ENCODE data around the gene RFPL3. TPM values are rescaled to one million over a fixed set of nuclear protein-coding genes. Genes with fewer than 3 reads are reported as not detected.
"Not testable (repeated sequence)": the region's sequence is repeated elsewhere in the genome, so short reads cannot be mapped to it uniquely, and the experiment has no call there.

The RFPL3 gene
- polyA plus RNA-seq, 1 donor from 2014 or later = not detected

GRCh38 chr22:32343941-32344340, 13.7 kb upstream of the RFPL3 start:
- H3F3A ChIP-seq (ENCODE audit: insufficient read depth, low read length, poor library complexity, severe bottlenecking) = no peaks in the 10 kb centered on the region
- no peak overlapping the region for H3K4me2 ChIP-seq (ENCODE audit: low read length)
- no peak overlapping the region for H3K27ac ChIP-seq (ENCODE audit: low read length)
- no peaks in the 10 kb centered on the region for H3K36me3 ChIP-seq (ENCODE audit: insufficient read depth, low read length)
- H3K9ac ChIP-seq (ENCODE audit: low read length) = no peak overlapping the region
- no peak overlapping the region for H2AFZ ChIP-seq (ENCODE audit: low read depth, low read length)
- no peaks in the 10 kb centered on the region for H3K79me2 ChIP-seq (replicated peaks; ENCODE audit: insufficient read depth, low read length)
- H4K20me1 ChIP-seq (ENCODE audit: insufficient read depth) = no peaks in the 10 kb centered on the region
- H3K4me3 ChIP-seq (ENCODE audit: low read length) = no peak overlapping the region
- H3K27me3 ChIP-seq (ENCODE audit: insufficient read depth, low read depth, low read length) = no peaks in the 10 kb centered on the region
- no peak for TF ChIP-seq EP300 (conservative IDR thresholded peaks at IDR 0.05; ENCODE audit: poor library complexity, severe bottlenecking)
- TF ChIP-seq TAF1 (IDR thresholded peaks at IDR 0.05; ENCODE audit: low read depth) = no peak
- no peak for TF ChIP-seq RAD21 (conservative IDR thresholded peaks at IDR 0.05)
- TF ChIP-seq REST (IDR thresholded peaks at IDR 0.05; ENCODE audit: borderline replicate concordance) = no peak
- no peak for TF ChIP-seq POLR2AphosphoS5 (IDR thresholded peaks at IDR 0.05)
- no peak for TF ChIP-seq CTCF (IDR thresholded peaks at IDR 0.05; ENCODE audit: poor library complexity, severe bottlenecking)
- TF ChIP-seq EZH2 (IDR thresholded peaks at IDR 0.05; ENCODE audit: borderline replicate concordance, insufficient read depth, low read length, poor library complexity, severe bottlenecking) = no peak
- no peak for TF ChIP-seq MXI1 (conservative IDR thresholded peaks at IDR 0.05; ENCODE audit: poor library complexity, severe bottlenecking)
- no peak for TF ChIP-seq SMC3 (conservative IDR thresholded peaks at IDR 0.05; ENCODE audit: poor library complexity)
- H3K9me2 ChIP-seq (ENCODE audit: insufficient read depth, low read length) = no peaks in the 10 kb centered on the region
- no peaks in the 10 kb centered on the region for H3K9me3 ChIP-seq (ENCODE audit: low read length)

- Histone ChIP-seq H4K20me1 (ENCODE audit: insufficient read depth) (no peaks in the 10 kb centered on the region), H3K9me3 (ENCODE audit: low read length) (no peaks in the 10 kb centered on the region), H3K4me3 (ENCODE audit: low read length) (no peak overlapping the region), H3K27ac (ENCODE audit: low read length) (no peak overlapping the region), H3K4me2 (ENCODE audit: low read length) (no peak overlapping the region), H3K9me2 (ENCODE audit: insufficient read depth, low read length) (no peaks in the 10 kb centered on the region), H3K27me3 (ENCODE audit: insufficient read depth, low read depth, low read length) (no peaks in the 10 kb centered on the region), H2AFZ (ENCODE audit: low read depth, low read length) (no peak overlapping the region), H3K79me2 (replicated peaks; ENCODE audit: insufficient read depth, low read length) (no peaks in the 10 kb centered on the region), H3F3A (ENCODE audit: insufficient read depth, low read length, poor library complexity, severe bottlenecking) (no peaks in the 10 kb centered on the region), H3K36me3 (ENCODE audit: insufficient read depth, low read length) (no peaks in the 10 kb centered on the region), H3K9ac (ENCODE audit: low read length) (no peak overlapping the region)
- no peak for TF ChIP-seq RAD21 (conservative IDR thresholded peaks at IDR 0.05)
- no peak for TF ChIP-seq TAF1 (IDR thresholded peaks at IDR 0.05; ENCODE audit: low read depth)
- TF ChIP-seq REST (IDR thresholded peaks at IDR 0.05; ENCODE audit: borderline replicate concordance) = no peak
- no peak for TF ChIP-seq EZH2 (IDR thresholded peaks at IDR 0.05; ENCODE audit: borderline replicate concordance, insufficient read depth, low read length, poor library complexity, severe bottlenecking)
- TF ChIP-seq SMC3 (conservative IDR thresholded peaks at IDR 0.05; ENCODE audit: poor library complexity) = no peak
- no peak for TF ChIP-seq CTCF (IDR thresholded peaks at IDR 0.05; ENCODE audit: poor library complexity, severe bottlenecking)
- no peak for TF ChIP-seq POLR2AphosphoS5 (IDR thresholded peaks at IDR 0.05)
- no peak for TF ChIP-seq EP300 (conservative IDR thresholded peaks at IDR 0.05; ENCODE audit: poor library complexity, severe bottlenecking)
- TF ChIP-seq MXI1 (conservative IDR thresholded peaks at IDR 0.05; ENCODE audit: poor library complexity, severe bottlenecking) = no peak
Observed at GRCh38 chr22:32348031-32348611, 9.5 kb upstream of the RFPL3 start.

GRCh38 chr22:32351875-32352274, 5.8 kb upstream of the RFPL3 start:
- not testable (repeated sequence) for H3K9me3 ChIP-seq (ENCODE audit: low read length); H3K4me3 ChIP-seq (ENCODE audit: low read length); H3K79me2 ChIP-seq (replicated peaks; ENCODE audit: insufficient read depth, low read length); H4K20me1 ChIP-seq (ENCODE audit: insufficient read depth); H3K9me2 ChIP-seq (ENCODE audit: insufficient read depth, low read length); H3F3A ChIP-seq (ENCODE audit: insufficient read depth, low read length, poor library complexity, severe bottlenecking); H3K27me3 ChIP-seq (ENCODE audit: insufficient read depth, low read depth, low read length); H3K36me3 ChIP-seq (ENCODE audit: insufficient read depth, low read length); H3K9ac ChIP-seq (ENCODE audit: low read length); H3K27ac ChIP-seq (ENCODE audit: low read length); H3K4me2 ChIP-seq (ENCODE audit: low read length); H2AFZ ChIP-seq (ENCODE audit: low read depth, low read length)
